ENCODE measurements around the gene MIX23. TPM values are rescaled to one million over a fixed set of nuclear protein-coding genes. Genes with fewer than 3 reads are reported as not detected.

Gene MIX23
- total RNA-seq, 1 experiment from 2014 or later = 76.2 TPM

DNA sequence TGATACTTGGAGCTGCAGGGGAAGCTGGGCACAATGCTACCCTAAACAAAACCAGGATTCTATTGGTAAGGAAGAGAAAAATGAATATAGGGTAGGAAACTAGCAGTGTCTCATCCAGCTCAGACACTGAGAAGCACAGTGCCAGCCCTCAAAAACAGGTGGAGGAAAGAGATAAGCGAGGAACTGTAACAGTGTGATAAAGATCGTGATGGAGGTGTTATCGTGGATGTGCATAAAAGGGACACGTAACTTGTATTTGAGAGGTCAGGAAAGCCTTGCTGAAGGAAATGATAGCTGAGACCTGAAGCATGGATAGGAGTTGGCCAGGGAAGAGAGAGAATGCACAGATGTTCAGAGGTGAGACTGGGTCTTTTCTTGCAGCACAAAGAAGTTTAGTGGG, 27.4 kb downstream of the MIX23 start (continued):
- TF ChIP-seq, protein P1, sequence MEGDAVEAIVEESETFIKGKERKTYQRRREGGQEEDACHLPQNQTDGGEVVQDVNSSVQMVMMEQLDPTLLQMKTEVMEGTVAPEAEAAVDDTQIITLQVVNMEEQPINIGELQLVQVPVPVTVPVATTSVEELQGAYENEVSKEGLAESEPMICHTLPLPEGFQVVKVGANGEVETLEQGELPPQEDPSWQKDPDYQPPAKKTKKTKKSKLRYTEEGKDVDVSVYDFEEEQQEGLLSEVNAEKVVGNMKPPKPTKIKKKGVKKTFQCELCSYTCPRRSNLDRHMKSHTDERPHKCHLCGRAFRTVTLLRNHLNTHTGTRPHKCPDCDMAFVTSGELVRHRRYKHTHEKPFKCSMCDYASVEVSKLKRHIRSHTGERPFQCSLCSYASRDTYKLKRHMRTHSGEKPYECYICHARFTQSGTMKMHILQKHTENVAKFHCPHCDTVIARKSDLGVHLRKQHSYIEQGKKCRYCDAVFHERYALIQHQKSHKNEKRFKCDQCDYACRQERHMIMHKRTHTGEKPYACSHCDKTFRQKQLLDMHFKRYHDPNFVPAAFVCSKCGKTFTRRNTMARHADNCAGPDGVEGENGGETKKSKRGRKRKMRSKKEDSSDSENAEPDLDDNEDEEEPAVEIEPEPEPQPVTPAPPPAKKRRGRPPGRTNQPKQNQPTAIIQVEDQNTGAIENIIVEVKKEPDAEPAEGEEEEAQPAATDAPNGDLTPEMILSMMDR (IDR thresholded peaks at IDR 0.05 in 2 of 3, conservative IDR thresholded peaks at IDR 0.05 in 1 of 3; ENCODE audit: borderline replicate concordance in 1 of 3, insufficient read depth in 1 of 3, low read depth in 2 of 3, low read length in 2 of 3) = no peak
- no peak for TF ChIP-seq YY1 (IDR thresholded peaks at IDR 0.05; ENCODE audit: extremely low read depth, insufficient replicate concordance, low read depth, low read length)

DNA sequence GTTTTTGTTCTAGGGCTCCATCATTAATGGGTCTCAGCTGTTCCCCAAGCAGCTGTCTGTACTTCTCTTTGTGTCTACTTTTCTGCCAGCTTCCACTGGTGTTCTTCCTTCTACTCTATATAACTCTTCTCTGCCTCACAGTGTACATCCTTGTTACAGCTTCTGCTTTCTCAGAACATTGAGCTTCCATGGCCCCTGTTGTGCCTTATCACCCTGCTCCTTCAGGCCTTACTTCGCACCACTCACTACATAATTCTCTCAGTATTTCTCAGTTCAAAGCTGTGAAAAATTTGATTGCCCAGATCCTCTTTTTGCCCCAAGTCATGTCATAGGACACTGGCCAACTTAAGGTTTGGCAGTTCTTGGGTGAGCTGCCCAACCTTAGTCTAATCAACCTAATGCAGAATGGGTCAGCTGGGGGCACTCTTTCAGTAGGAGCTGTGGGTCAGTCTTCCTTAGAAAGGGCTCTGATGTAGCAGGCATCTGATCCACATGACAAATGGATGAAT, 29.1 kb downstream of the MIX23 start:
- Histone ChIP-seq H3K4me2 (ENCODE audit: low read length) (no peak overlapping the region), H3K9me2 (ENCODE audit: insufficient read depth) (no peaks in the 10 kb centered on the region), H3K36me3 (ENCODE audit: control insufficient read depth in 1 of 2, insufficient read depth in 2 of 2, low read length in 2 of 2) (peaks cover 0 to 6% of the 10 kb centered on the region in 2 experiments; a peak in 1 of 4 replicates), H3K9me3 (ENCODE audit: control insufficient read depth in 1 of 2, insufficient read depth in 1 of 2, low read depth in 1 of 2, low read length in 2 of 2) (no peaks in the 10 kb centered on the region), H2AFZ (ENCODE audit: low read depth, low read length, poor library complexity, severe bottlenecking) (no peak overlapping the region), H3K4me3 (replicated peaks in 1 of 2; ENCODE audit: low read depth in 1 of 2, low read length in 2 of 2) (no peak overlapping the region), H3K79me2 (ENCODE audit: insufficient read depth, low read length) (no peaks in the 10 kb centered on the region), H4K20me1 (ENCODE audit: insufficient read depth) (no peaks in the 10 kb centered on the region), H3K4me1 (ENCODE audit: control insufficient read depth in 1 of 2, insufficient read depth in 2 of 2, low read length in 2 of 2) (no peaks in the 10 kb centered on the region; a peak in 2 of 4 replicates), H3K27me3 (ENCODE audit: insufficient read depth, low read length) (no peaks in the 10 kb centered on the region), H3K9ac (ENCODE audit: low read length) (no peak overlapping the region), H3K27ac (ENCODE audit: low read depth, low read length) (no peak overlapping the region)
- ChIA-PET CTCF (interaction anchor here (0.5 to 1.1 kb wide), 3 partner anchors 8 to 248 kb away, joined by 3 to 6 read pairs (median 3); no protein-coding TSS in a partner anchor), POLR2A (no interaction called here), RAD21 (ENCODE audit: low non-redundant PET in 1 of 2, low total read pairs in 2 of 2, uncharacterized antibody in 2 of 2, unreplicated experiment in 2 of 2) (no interaction called here)
- intact Hi-C loops (cut with micrococcal nuclease) = no loop called here
- TF ChIP-seq EZH2 (IDR thresholded peaks at IDR 0.05) = no peak
- TF ChIP-seq ZNF274 (IDR thresholded peaks at IDR 0.05; ENCODE audit: low read depth, low read length) = no peak
- TF ChIP-seq, protein P2, sequence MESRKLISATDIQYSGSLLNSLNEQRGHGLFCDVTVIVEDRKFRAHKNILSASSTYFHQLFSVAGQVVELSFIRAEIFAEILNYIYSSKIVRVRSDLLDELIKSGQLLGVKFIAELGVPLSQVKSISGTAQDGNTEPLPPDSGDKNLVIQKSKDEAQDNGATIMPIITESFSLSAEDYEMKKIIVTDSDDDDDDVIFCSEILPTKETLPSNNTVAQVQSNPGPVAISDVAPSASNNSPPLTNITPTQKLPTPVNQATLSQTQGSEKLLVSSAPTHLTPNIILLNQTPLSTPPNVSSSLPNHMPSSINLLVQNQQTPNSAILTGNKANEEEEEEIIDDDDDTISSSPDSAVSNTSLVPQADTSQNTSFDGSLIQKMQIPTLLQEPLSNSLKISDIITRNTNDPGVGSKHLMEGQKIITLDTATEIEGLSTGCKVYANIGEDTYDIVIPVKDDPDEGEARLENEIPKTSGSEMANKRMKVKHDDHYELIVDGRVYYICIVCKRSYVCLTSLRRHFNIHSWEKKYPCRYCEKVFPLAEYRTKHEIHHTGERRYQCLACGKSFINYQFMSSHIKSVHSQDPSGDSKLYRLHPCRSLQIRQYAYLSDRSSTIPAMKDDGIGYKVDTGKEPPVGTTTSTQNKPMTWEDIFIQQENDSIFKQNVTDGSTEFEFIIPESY (IDR thresholded peaks at IDR 0.05; ENCODE audit: extremely low read depth, insufficient replicate concordance, low read length) = no peak
- no peak for TF ChIP-seq CEBPB (IDR thresholded peaks at IDR 0.05; ENCODE audit: low read depth)
- no peak for TF ChIP-seq YY1 (IDR thresholded peaks at IDR 0.05; ENCODE audit: extremely low read depth, insufficient replicate concordance, low read depth, low read length)
- TF ChIP-seq EZH2phosphoT487 (IDR thresholded peaks at IDR 0.05; ENCODE audit: borderline replicate concordance) = no peak
- TF ChIP-seq, protein P3, sequence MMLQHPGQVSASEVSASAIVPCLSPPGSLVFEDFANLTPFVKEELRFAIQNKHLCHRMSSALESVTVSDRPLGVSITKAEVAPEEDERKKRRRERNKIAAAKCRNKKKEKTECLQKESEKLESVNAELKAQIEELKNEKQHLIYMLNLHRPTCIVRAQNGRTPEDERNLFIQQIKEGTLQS (IDR thresholded peaks at IDR 0.05) = no peak
- TF ChIP-seq SRF (IDR thresholded peaks at IDR 0.05; ENCODE audit: low read depth) = no peak
- no peak for TF ChIP-seq POLR2AphosphoS5 (IDR thresholded peaks at IDR 0.05; ENCODE audit: low read depth, low read length)
- no peak for TF ChIP-seq ELF1 (IDR thresholded peaks at IDR 0.05; ENCODE audit: borderline replicate concordance, low read depth)
- TF ChIP-seq, protein P4, sequence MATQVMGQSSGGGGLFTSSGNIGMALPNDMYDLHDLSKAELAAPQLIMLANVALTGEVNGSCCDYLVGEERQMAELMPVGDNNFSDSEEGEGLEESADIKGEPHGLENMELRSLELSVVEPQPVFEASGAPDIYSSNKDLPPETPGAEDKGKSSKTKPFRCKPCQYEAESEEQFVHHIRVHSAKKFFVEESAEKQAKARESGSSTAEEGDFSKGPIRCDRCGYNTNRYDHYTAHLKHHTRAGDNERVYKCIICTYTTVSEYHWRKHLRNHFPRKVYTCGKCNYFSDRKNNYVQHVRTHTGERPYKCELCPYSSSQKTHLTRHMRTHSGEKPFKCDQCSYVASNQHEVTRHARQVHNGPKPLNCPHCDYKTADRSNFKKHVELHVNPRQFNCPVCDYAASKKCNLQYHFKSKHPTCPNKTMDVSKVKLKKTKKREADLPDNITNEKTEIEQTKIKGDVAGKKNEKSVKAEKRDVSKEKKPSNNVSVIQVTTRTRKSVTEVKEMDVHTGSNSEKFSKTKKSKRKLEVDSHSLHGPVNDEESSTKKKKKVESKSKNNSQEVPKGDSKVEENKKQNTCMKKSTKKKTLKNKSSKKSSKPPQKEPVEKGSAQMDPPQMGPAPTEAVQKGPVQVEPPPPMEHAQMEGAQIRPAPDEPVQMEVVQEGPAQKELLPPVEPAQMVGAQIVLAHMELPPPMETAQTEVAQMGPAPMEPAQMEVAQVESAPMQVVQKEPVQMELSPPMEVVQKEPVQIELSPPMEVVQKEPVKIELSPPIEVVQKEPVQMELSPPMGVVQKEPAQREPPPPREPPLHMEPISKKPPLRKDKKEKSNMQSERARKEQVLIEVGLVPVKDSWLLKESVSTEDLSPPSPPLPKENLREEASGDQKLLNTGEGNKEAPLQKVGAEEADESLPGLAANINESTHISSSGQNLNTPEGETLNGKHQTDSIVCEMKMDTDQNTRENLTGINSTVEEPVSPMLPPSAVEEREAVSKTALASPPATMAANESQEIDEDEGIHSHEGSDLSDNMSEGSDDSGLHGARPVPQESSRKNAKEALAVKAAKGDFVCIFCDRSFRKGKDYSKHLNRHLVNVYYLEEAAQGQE (IDR thresholded peaks at IDR 0.05; ENCODE audit: low read depth) = no peak
- TF ChIP-seq SP1 (IDR thresholded peaks at IDR 0.05; ENCODE audit: low read depth) = no peak
- no peak for TF ChIP-seq POLR2A (IDR thresholded peaks at IDR 0.05; ENCODE audit: borderline replicate concordance, extremely low read depth, insufficient read depth, insufficient read length)
- TF ChIP-seq RAD21 (IDR thresholded peaks at IDR 0.05; ENCODE audit: low read depth) = no peak
- DNase-seq (ENCODE audit: low read depth, low spot score) = no peak
- BruUV-seq (replicated peaks) = no TSS peak
- no peak for ATAC-seq

All from HCT116 (cell line).